Adrenal gland (tissue), 12 donors: ENCODE results near the gene GPRIN1. TPM values are rescaled to one million over a fixed set of nuclear protein-coding genes. Genes with fewer than 3 reads are reported as not detected.

Experiments used
- DNase-seq, 7 donors: peaks; one replicate each; pipeline ENCODE4 v3.0.0-alpha.2; 2019 to 2020
- H3K27ac ChIP-seq, 5 donors: fragments of 200-600 bp; sonication (generic) in 4 of 5; 1 replicate in 3 of 5; 2 replicates in 2 of 5; pipeline versions ENCODE4 v1.5.1 to v1.8.0; 2016 to 2020; ENCODE audit warnings: mild to moderate bottlenecking in 1 of 5
- H3K27me3 ChIP-seq: fragments of 200-600 bp; 2 replicates; pipeline ENCODE4 v1.8.0; 2021
- H3K36me3 ChIP-seq, 2 donors: fragments of 200-600 bp; replicated peaks in 1 of 2; 1 replicate in 1 of 2; 2 replicates in 1 of 2; pipeline versions ENCODE4 v1.5.1 to v1.8.0; 2018 to 2022
- H3K4me1 ChIP-seq, 2 donors: fragments of 200-600 bp; replicated peaks in 1 of 2; 1 replicate in 1 of 2; 2 replicates in 1 of 2; pipeline versions ENCODE4 v1.5.1 to v1.8.0; 2018 to 2021
- H3K4me3 ChIP-seq, 4 donors: fragments of 200-600 bp; sonication (generic) in 3 of 4; one replicate each; pipeline ENCODE4 v1.5.1; 2016 to 2018
- H3K9me3 ChIP-seq, 3 donors: fragments of 200-600 bp; sonication (generic) in 1 of 3; replicated peaks in 1 of 3; 1 replicate in 2 of 3; 2 replicates in 1 of 3; pipeline versions ENCODE4 v1.5.1 to v1.8.0; 2016 to 2021
- CTCF ChIP-seq, 6 experiments: fragments of 450-650 bp in 4 of 6; fragments of 200-600 bp in 2 of 6; sonication (generic) in 1 of 6; IDR thresholded peaks; 1 replicate in 5 of 6; 2 replicates in 1 of 6; pipeline versions ENCODE4 v1.5.1 to v1.8.0; 2016 to 2021; ENCODE audit warnings: antibody characterized with exemption in 6 of 6, mild to moderate bottlenecking in 2 of 6, moderate library complexity in 1 of 6
- POLR2A ChIP-seq, 2 donors: fragments of 450-650 bp; IDR thresholded peaks; one replicate each; pipeline ENCODE4 v1.6.1; 2017; ENCODE audit warnings: antibody characterized with exemption in 2 of 2, mild to moderate bottlenecking in 2 of 2, moderate library complexity in 1 of 2
- WGBS, 4 donors: extraction: QIAGEN DNeasy Blood & Tissue Kit in 2 of 4; methylation state at CpG; one replicate each; pipeline versions ENCODE4 v1.1.5 to v1.1.7; 2013 to 2017; 5-methylcytosine and 5-hydroxymethylcytosine counted together
- intact Hi-C, 2 donors: fragments of 100-400 bp; cut with DNase I; formaldehyde crosslinking; loops; one replicate each; pipeline versions ENCODE4 v1.14.1 to v1.15.0; 2022 to 2023
- polyA plus RNA-seq, 3 donors: library from polyadenylated mRNA; stranded (reverse); fragments of 200-250 nt in 2 of 3; fragments of 350-450 nt in 1 of 3; fragmentation: Illumina TruSeq in 1 of 3; extraction: RNeasy Lipid Tissue Mini Kit (QIAGEN cat#74804) in 1 of 3; gene quantifications; one replicate each; pipeline ENCODE4 v1.2.3, GENCODE V29; 2013 to 2014
- total RNA-seq, 9 donors: library from RNA; depleted of rRNA in 4 of 9; stranded (reverse); fragments of >200 nt in 4 of 9; fragments of 120-200 nt in 1 of 9; fragmentation: NEBNext Ultra II Directional in 1 of 9; extraction: Animal tissue kit (Norgen Biotek cat#: 25700) in 1 of 9; gene quantifications; one replicate each; pipeline versions ENCODE4 v1.1.0 to v1.2.4, GENCODE V29; 2013 to 2023
- donor health status: healthy with polysubstance abuse.
- donor health status: Bipolar disorder and iron deficiency.
- donor health status: DM: yes; HTN: yes; CAD: no.
- donor health status: DM: no; HTN: no; CAD: no.
- donor health status: DM: no; HTN: no; CAD: no.
- donor health status: DM: yes; HTN: yes; CAD: no.

The GPRIN1 gene
- total and polyA plus RNA-seq, 12 donors = 0.42 to 4.0 (median 1.4) TPM

- H3K27ac ChIP-seq = no peak overlapping the region
- intact Hi-C loops = no loop called here
- peaks cover 0 to 16% of the 10 kb centered on the region in 2 donors for H3K4me1 ChIP-seq
- no peaks in the 10 kb centered on the region for H3K9me3 ChIP-seq
- H3K36me3 ChIP-seq = no peaks in the 10 kb centered on the region
- H3K4me3 ChIP-seq = no peak overlapping the region
- peak in 1 of 7 donors; percentile 80 for DNase-seq
- TF ChIP-seq POLR2A (IDR thresholded peaks at IDR 0.05) = no peak
- no peak for TF ChIP-seq CTCF (IDR thresholded peaks at IDR 0.05)
- H3K27me3 ChIP-seq = peaks cover 33% of the 10 kb centered on the region
- 54 to 100% (median 58%) methylated on average over 1 to 13 of the region's 13 CpGs for WGBS, 4 donors
These were observed 11.7 kb upstream of the GPRIN1 start for GRCh38 chr5:176621661-176622079.

- TF ChIP-seq CTCF (IDR thresholded peaks at IDR 0.05) (no peak), POLR2A (IDR thresholded peaks at IDR 0.05) (no peak)
- no peak overlapping the region for H3K4me3 ChIP-seq
- peaks cover 0 to 16% of the 10 kb centered on the region in 2 donors for H3K4me1 ChIP-seq
- H3K9me3 ChIP-seq = no peaks in the 10 kb centered on the region
- no peak overlapping the region for H3K27ac ChIP-seq
- H3K36me3 ChIP-seq = no peaks in the 10 kb centered on the region
- peaks cover 33% of the 10 kb centered on the region for H3K27me3 ChIP-seq
- peak in 1 of 7 donors; percentile 32 for DNase-seq
- 5 to 12% (median 10%) methylated on average over 29 to 32 of the region's 32 CpGs for WGBS, 4 donors
- intact Hi-C loops = no loop called here
These were observed 10.5 kb upstream of the GPRIN1 start for GRCh38 chr5:176620333-176620981.

GRCh38 chr5:176619569-176620332, 9.8 kb upstream of the GPRIN1 start:
- peak overlapping the region in 1 of 4 donors; percentile 29 for H3K4me3 ChIP-seq
- no peak for DNase-seq
- no peaks in the 10 kb centered on the region for H3K9me3 ChIP-seq
- H3K36me3 ChIP-seq = no peaks in the 10 kb centered on the region
- no peak for TF ChIP-seq POLR2A (IDR thresholded peaks at IDR 0.05)
- H3K4me1 ChIP-seq = peaks cover 0 to 16% of the 10 kb centered on the region in 2 donors
- 0 to 11% (median 8%) methylated on average over 2 to 59 of the region's 59 CpGs for WGBS, 4 donors
- H3K27me3 ChIP-seq = peaks cover 33% of the 10 kb centered on the region
- intact Hi-C loops = no loop called here
- no peak overlapping the region for H3K27ac ChIP-seq

- H3K4me3 ChIP-seq = peak overlapping the region in 1 of 4 donors; percentile 29
- H3K4me1 ChIP-seq = peaks cover 0 to 16% of the 10 kb centered on the region in 2 donors
- H3K9me3 ChIP-seq = no peaks in the 10 kb centered on the region
- TF ChIP-seq POLR2A (IDR thresholded peaks at IDR 0.05) = no peak
- TF ChIP-seq CTCF (IDR thresholded peaks at IDR 0.05) = peak in 3 of 6 experiments; percentile 11 to 36 (median 26)
- peak; percentile 78 to 91 (median 84) for DNase-seq
- peaks cover 33% of the 10 kb centered on the region for H3K27me3 ChIP-seq
- H3K27ac ChIP-seq = no peak overlapping the region
- WGBS, 4 donors = 1 to 9% (median 5%) methylated on average over 6 to 31 of the region's 31 CpGs
- no peaks in the 10 kb centered on the region for H3K36me3 ChIP-seq
- intact Hi-C loops = no loop called here
These were observed 9.2 kb upstream of the GPRIN1 start for GRCh38 chr5:176619203-176619568.
